Mesothelial cell of epicardium (in vitro differentiated cells): ENCODE measurements around the gene PAX6. TPM values are rescaled to one million over a fixed set of nuclear protein-coding genes. Genes with fewer than 3 reads are reported as not detected.
"Not testable (repeated sequence)": the region's sequence is repeated elsewhere in the genome, so short reads cannot be mapped to it uniquely, and the experiment has no call there.

Source experiments
- DNase-seq, 2 experiments: peaks; one replicate each; pipeline ENCODE4 v3.0.0; 2021; ENCODE audit warnings: low spot score in 2 of 2; ENCODE audit not compliant: unreplicated experiment in 2 of 2
- H3K27ac Mint-ChIP-seq: 2 replicates; pipeline ENCODE4 v1.8.0; 2021; ENCODE audit warnings: mixed read lengths
- H3K27me3 Mint-ChIP-seq: 2 replicates; pipeline ENCODE4 v1.8.0; 2021; ENCODE audit warnings: low read depth, mixed read lengths
- H3K36me3 Mint-ChIP-seq: 2 replicates; pipeline ENCODE4 v1.8.0; 2021; ENCODE audit warnings: mixed read lengths
- H3K4me1 Mint-ChIP-seq: 2 replicates; pipeline ENCODE4 v1.8.0; 2021; ENCODE audit warnings: mixed read lengths
- H3K4me3 Mint-ChIP-seq: 2 replicates; pipeline ENCODE4 v1.8.0; 2021; ENCODE audit warnings: mild to moderate bottlenecking, moderate library complexity, mixed read lengths
- H3K9me3 Mint-ChIP-seq: 2 replicates; pipeline ENCODE4 v1.8.0; 2021; ENCODE audit warnings: mixed read lengths
- CTCF ChIP-seq: fragments of 200-600 bp; sonication (generic); IDR thresholded peaks from one replicate; pipeline ENCODE4 v1.5.0; 2021; ENCODE audit warnings: antibody characterized with exemption; ENCODE audit not compliant: unreplicated experiment
- total RNA-seq: library from RNA; stranded (reverse); gene quantifications from 3 replicates; pipeline ENCODE4 v1.2.1, GENCODE V29; 2021

The PAX6 gene
- total RNA-seq, 1 donor from 2014 or later: not detected

- no peak overlapping the region for H3K27ac Mint-ChIP-seq
- TF ChIP-seq CTCF: no peak
- H3K4me3 Mint-ChIP-seq: no peak overlapping the region
- H3K27me3 Mint-ChIP-seq: no peaks in the 10 kb centered on the region
- no peaks in the 10 kb centered on the region for H3K36me3 Mint-ChIP-seq
- H3K9me3 Mint-ChIP-seq: no peaks in the 10 kb centered on the region
- H3K4me1 Mint-ChIP-seq: no peaks in the 10 kb centered on the region
- DNase-seq: no peak
Measured at GRCh38 chr11:31764261-31764660, 46.9 kb downstream of the PAX6 start.

- no peak overlapping the region for H3K27ac Mint-ChIP-seq
- H3K4me1 Mint-ChIP-seq: no peaks in the 10 kb centered on the region
- H3K9me3 Mint-ChIP-seq: no peaks in the 10 kb centered on the region
- TF ChIP-seq CTCF: no peak
- H3K36me3 Mint-ChIP-seq: no peaks in the 10 kb centered on the region
- no peaks in the 10 kb centered on the region for H3K27me3 Mint-ChIP-seq
- no peak for DNase-seq
- no peak overlapping the region for H3K4me3 Mint-ChIP-seq
Measured at GRCh38 chr11:31763296-31763695, 47.8 kb downstream of the PAX6 start.

GRCh38 chr11:31761636-31762035, 49.5 kb downstream of the PAX6 start:
- H3K4me1 Mint-ChIP-seq: peaks cover 6% of the 10 kb centered on the region
- no peaks in the 10 kb centered on the region for H3K36me3 Mint-ChIP-seq
- H3K27me3 Mint-ChIP-seq: no peaks in the 10 kb centered on the region
- no peak overlapping the region for H3K27ac Mint-ChIP-seq
- DNase-seq: no peak
- H3K9me3 Mint-ChIP-seq: no peaks in the 10 kb centered on the region
- TF ChIP-seq CTCF: no peak
- H3K4me3 Mint-ChIP-seq: no peak overlapping the region

GRCh38 chr11:31757260-31757835, 53.8 kb downstream of the PAX6 start:
- peaks cover 13% of the 10 kb centered on the region for H3K4me1 Mint-ChIP-seq
- TF ChIP-seq CTCF: no peak

GRCh38 chr11:31747581-31747980, 63.5 kb downstream of the PAX6 start:
- H3K4me3 Mint-ChIP-seq: no peak overlapping the region
- H3K36me3 Mint-ChIP-seq: no peaks in the 10 kb centered on the region
- peaks cover 5% of the 10 kb centered on the region for H3K4me1 Mint-ChIP-seq
- no peak overlapping the region for H3K27ac Mint-ChIP-seq
- DNase-seq: no peak
- H3K27me3 Mint-ChIP-seq: no peaks in the 10 kb centered on the region
- TF ChIP-seq CTCF: no peak
- peaks cover 14% of the 10 kb centered on the region for H3K9me3 Mint-ChIP-seq

More at GRCh38 chr11:31757260-31757835, 53.8 kb downstream of the PAX6 start:
- no peak overlapping the region for H3K27ac Mint-ChIP-seq
- H3K27me3 Mint-ChIP-seq: no peaks in the 10 kb centered on the region
- DNase-seq: no peak
- no peaks in the 10 kb centered on the region for H3K36me3 Mint-ChIP-seq
- H3K9me3 Mint-ChIP-seq: no peaks in the 10 kb centered on the region
- H3K4me3 Mint-ChIP-seq: no peak overlapping the region

- not testable (repeated sequence) for H3K27me3 Mint-ChIP-seq, H3K36me3 Mint-ChIP-seq, DNase-seq, H3K27ac Mint-ChIP-seq, H3K4me1 Mint-ChIP-seq, H3K4me3 Mint-ChIP-seq
- H3K9me3 Mint-ChIP-seq: peaks cover 40% of the 10 kb centered on the region
Measured at GRCh38 chr11:31740731-31741368, 70.3 kb downstream of the PAX6 start.
